ENCODE data around the gene ABLIM3.
A peak's percentile ranks its signal among the peaks of the same experiment; 100 is the strongest.

ABLIM3 gene

GRCh38 chr5:149265597-149265996 is 124.3 kb downstream of the ABLIM3 start:
- TF ChIP-seq EZH2phosphoT487 (IDR thresholded peaks at IDR 0.05; ENCODE audit: borderline replicate concordance) (no peak), CTCF (conservative IDR thresholded peaks at IDR 0.05; ENCODE audit: low read length) (peak; percentile 42)
- no peaks in the 10 kb centered on the region for H4K20me1 ChIP-seq (ENCODE audit: insufficient read depth, low read length, poor library complexity, severe bottlenecking)
- no peaks in the 10 kb centered on the region for H3K36me3 ChIP-seq (ENCODE audit: insufficient read depth, low read length)
- no peaks in the 10 kb centered on the region for H3K27me3 ChIP-seq (ENCODE audit: insufficient read depth, low read length, poor library complexity, severe bottlenecking)
- H3K4me1 ChIP-seq (ENCODE audit: insufficient read depth, low read length, poor library complexity, severe bottlenecking) = no peaks in the 10 kb centered on the region
- no peaks in the 10 kb centered on the region for H3K9me3 ChIP-seq (ENCODE audit: insufficient read depth, low read depth, low read length)
- H2AFZ ChIP-seq (ENCODE audit: low read length) = no peak overlapping the region
- no peaks in the 10 kb centered on the region for H3K9me2 ChIP-seq (replicated peaks; ENCODE audit: low read depth, low read length)
- no peak overlapping the region for H3K4me2 ChIP-seq (ENCODE audit: low read depth, low read length, poor library complexity, severe bottlenecking)
- H3F3A ChIP-seq (ENCODE audit: low read depth) = no peaks in the 10 kb centered on the region
- H3K79me2 ChIP-seq (ENCODE audit: insufficient read depth, low read length) = no peaks in the 10 kb centered on the region
- no peak overlapping the region for H3K4me3 ChIP-seq (ENCODE audit: low read length, poor library complexity, severe bottlenecking)
- no peak overlapping the region for H3K9ac ChIP-seq (ENCODE audit: low read depth, low read length, poor library complexity, severe bottlenecking)

GRCh38 chr5:149267241-149267973 is 126.1 kb downstream of the ABLIM3 start:
- no peaks in the 10 kb centered on the region for H3F3A ChIP-seq (ENCODE audit: low read depth)
- no peaks in the 10 kb centered on the region for H3K9me2 ChIP-seq (replicated peaks; ENCODE audit: low read depth, low read length)
- no peak overlapping the region for H2AFZ ChIP-seq (ENCODE audit: low read length)
- H3K36me3 ChIP-seq (ENCODE audit: insufficient read depth, low read length) = no peaks in the 10 kb centered on the region
- H3K9ac ChIP-seq (ENCODE audit: low read depth, low read length, poor library complexity, severe bottlenecking) = no peak overlapping the region
- H3K4me1 ChIP-seq (ENCODE audit: insufficient read depth, low read length, poor library complexity, severe bottlenecking) = no peaks in the 10 kb centered on the region
- H4K20me1 ChIP-seq (ENCODE audit: insufficient read depth, low read length, poor library complexity, severe bottlenecking) = no peaks in the 10 kb centered on the region
- no peaks in the 10 kb centered on the region for H3K27me3 ChIP-seq (ENCODE audit: insufficient read depth, low read length, poor library complexity, severe bottlenecking)
- no peaks in the 10 kb centered on the region for H3K9me3 ChIP-seq (ENCODE audit: insufficient read depth, low read depth, low read length)
- no peak overlapping the region for H3K4me3 ChIP-seq (ENCODE audit: low read length, poor library complexity, severe bottlenecking)
- no peak overlapping the region for H3K4me2 ChIP-seq (ENCODE audit: low read depth, low read length, poor library complexity, severe bottlenecking)
- no peaks in the 10 kb centered on the region for H3K79me2 ChIP-seq (ENCODE audit: insufficient read depth, low read length)
- TF ChIP-seq CTCF (conservative IDR thresholded peaks at IDR 0.05; ENCODE audit: low read length) (no peak), EZH2phosphoT487 (IDR thresholded peaks at IDR 0.05; ENCODE audit: borderline replicate concordance) (no peak)

- no peaks in the 10 kb centered on the region for H3K4me1 ChIP-seq (ENCODE audit: insufficient read depth, low read length, poor library complexity, severe bottlenecking)
- no peaks in the 10 kb centered on the region for H3K79me2 ChIP-seq (ENCODE audit: insufficient read depth, low read length)
- H3F3A ChIP-seq (ENCODE audit: low read depth) = no peaks in the 10 kb centered on the region
- H4K20me1 ChIP-seq (ENCODE audit: insufficient read depth, low read length, poor library complexity, severe bottlenecking) = no peaks in the 10 kb centered on the region
- TF ChIP-seq CTCF (conservative IDR thresholded peaks at IDR 0.05; ENCODE audit: low read length) = peak; percentile 85
- TF ChIP-seq EZH2phosphoT487 (IDR thresholded peaks at IDR 0.05; ENCODE audit: borderline replicate concordance) = no peak
- H3K9me2 ChIP-seq (replicated peaks; ENCODE audit: low read depth, low read length) = no peaks in the 10 kb centered on the region
- H3K4me2 ChIP-seq (ENCODE audit: low read depth, low read length, poor library complexity, severe bottlenecking) = no peak overlapping the region
- no peaks in the 10 kb centered on the region for H3K27me3 ChIP-seq (ENCODE audit: insufficient read depth, low read length, poor library complexity, severe bottlenecking)
- H2AFZ ChIP-seq (ENCODE audit: low read length) = no peak overlapping the region
- no peak overlapping the region for H3K9ac ChIP-seq (ENCODE audit: low read depth, low read length, poor library complexity, severe bottlenecking)
- H3K9me3 ChIP-seq (ENCODE audit: insufficient read depth, low read depth, low read length) = no peaks in the 10 kb centered on the region
- no peak overlapping the region for H3K4me3 ChIP-seq (ENCODE audit: low read length, poor library complexity, severe bottlenecking)
- H3K36me3 ChIP-seq (ENCODE audit: insufficient read depth, low read length) = no peaks in the 10 kb centered on the region
These were observed 127.8 kb downstream of the ABLIM3 start for GRCh38 chr5:149268928-149269557.
